Panc1 (cell line): Measurements from ENCODE around the gene PXMP2.

Experiments
- SIN3A ChIP-seq: IDR thresholded peaks from 2 replicates; pipeline ENCODE4 v1.6.1; 2012; ENCODE audit warnings: low read depth, mild to moderate bottlenecking, low read length, moderate library complexity, borderline replicate concordance; ENCODE audit not compliant: insufficient read depth
- TF ChIP-seq, protein P1 (sequence below), 2 experiments: IDR thresholded peaks; 2 replicates each; pipeline ENCODE4 v1.6.1; 2011 to 2012; ENCODE audit warnings: low read depth in 2 of 2, control low read depth in 1 of 2, low read length in 1 of 2, mild to moderate bottlenecking in 1 of 2, moderate library complexity in 1 of 2; ENCODE audit not compliant: insufficient read depth in 1 of 2
- TF ChIP-seq, protein P2 (sequence below): fragments of 450-650 bp; IDR thresholded peaks from 2 replicates; pipeline ENCODE4 v1.5.1; 2017; ENCODE audit warnings: mild to moderate bottlenecking

DNA sequence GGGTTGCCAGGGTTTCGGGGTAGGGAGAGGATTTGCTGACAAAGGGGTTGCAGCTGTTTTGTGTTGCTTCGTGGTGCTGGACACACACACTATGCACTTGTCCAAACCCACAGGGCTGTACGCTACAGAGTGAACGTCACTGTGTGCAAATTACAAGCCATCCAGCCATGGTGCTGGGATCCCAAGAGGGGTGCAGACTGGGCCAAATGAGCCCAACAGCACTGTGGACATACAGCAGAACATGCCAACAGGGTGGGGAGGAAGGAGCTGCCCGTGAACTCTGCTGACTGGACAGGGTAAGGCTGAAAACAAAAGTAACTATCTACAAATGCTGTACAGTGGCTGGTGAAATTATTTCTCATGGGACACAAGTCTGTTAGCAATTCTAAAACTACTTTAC, 25.4 kb upstream of the PXMP2 start:
- TF ChIP-seq, protein P1, sequence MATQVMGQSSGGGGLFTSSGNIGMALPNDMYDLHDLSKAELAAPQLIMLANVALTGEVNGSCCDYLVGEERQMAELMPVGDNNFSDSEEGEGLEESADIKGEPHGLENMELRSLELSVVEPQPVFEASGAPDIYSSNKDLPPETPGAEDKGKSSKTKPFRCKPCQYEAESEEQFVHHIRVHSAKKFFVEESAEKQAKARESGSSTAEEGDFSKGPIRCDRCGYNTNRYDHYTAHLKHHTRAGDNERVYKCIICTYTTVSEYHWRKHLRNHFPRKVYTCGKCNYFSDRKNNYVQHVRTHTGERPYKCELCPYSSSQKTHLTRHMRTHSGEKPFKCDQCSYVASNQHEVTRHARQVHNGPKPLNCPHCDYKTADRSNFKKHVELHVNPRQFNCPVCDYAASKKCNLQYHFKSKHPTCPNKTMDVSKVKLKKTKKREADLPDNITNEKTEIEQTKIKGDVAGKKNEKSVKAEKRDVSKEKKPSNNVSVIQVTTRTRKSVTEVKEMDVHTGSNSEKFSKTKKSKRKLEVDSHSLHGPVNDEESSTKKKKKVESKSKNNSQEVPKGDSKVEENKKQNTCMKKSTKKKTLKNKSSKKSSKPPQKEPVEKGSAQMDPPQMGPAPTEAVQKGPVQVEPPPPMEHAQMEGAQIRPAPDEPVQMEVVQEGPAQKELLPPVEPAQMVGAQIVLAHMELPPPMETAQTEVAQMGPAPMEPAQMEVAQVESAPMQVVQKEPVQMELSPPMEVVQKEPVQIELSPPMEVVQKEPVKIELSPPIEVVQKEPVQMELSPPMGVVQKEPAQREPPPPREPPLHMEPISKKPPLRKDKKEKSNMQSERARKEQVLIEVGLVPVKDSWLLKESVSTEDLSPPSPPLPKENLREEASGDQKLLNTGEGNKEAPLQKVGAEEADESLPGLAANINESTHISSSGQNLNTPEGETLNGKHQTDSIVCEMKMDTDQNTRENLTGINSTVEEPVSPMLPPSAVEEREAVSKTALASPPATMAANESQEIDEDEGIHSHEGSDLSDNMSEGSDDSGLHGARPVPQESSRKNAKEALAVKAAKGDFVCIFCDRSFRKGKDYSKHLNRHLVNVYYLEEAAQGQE (IDR thresholded peaks at IDR 0.05; ENCODE audit: insufficient read depth in 1 of 2, low read depth in 2 of 2, low read length in 1 of 2): no peak
- TF ChIP-seq, protein P2, sequence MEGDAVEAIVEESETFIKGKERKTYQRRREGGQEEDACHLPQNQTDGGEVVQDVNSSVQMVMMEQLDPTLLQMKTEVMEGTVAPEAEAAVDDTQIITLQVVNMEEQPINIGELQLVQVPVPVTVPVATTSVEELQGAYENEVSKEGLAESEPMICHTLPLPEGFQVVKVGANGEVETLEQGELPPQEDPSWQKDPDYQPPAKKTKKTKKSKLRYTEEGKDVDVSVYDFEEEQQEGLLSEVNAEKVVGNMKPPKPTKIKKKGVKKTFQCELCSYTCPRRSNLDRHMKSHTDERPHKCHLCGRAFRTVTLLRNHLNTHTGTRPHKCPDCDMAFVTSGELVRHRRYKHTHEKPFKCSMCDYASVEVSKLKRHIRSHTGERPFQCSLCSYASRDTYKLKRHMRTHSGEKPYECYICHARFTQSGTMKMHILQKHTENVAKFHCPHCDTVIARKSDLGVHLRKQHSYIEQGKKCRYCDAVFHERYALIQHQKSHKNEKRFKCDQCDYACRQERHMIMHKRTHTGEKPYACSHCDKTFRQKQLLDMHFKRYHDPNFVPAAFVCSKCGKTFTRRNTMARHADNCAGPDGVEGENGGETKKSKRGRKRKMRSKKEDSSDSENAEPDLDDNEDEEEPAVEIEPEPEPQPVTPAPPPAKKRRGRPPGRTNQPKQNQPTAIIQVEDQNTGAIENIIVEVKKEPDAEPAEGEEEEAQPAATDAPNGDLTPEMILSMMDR: no peak
- TF ChIP-seq SIN3A: no peak
